Astrocyte (in vitro differentiated cells and primary cell): ENCODE measurements around the gene SRMS.

ENCODE experiments used
- EZH2 ChIP-seq: IDR thresholded peaks from 2 replicates; pipeline ENCODE4 v1.6.1; 2012; ENCODE audit warnings: mild to moderate bottlenecking, low read length, inconsistent platforms; ENCODE audit not compliant: insufficient read depth
- TF ChIP-seq, protein P1 (sequence below): IDR thresholded peaks from 2 replicates; pipeline ENCODE4 v1.5.1; 2011; ENCODE audit warnings: low read depth, mild to moderate bottlenecking, inconsistent platforms, low read length, moderate library complexity; ENCODE audit not compliant: insufficient read depth

DNA sequence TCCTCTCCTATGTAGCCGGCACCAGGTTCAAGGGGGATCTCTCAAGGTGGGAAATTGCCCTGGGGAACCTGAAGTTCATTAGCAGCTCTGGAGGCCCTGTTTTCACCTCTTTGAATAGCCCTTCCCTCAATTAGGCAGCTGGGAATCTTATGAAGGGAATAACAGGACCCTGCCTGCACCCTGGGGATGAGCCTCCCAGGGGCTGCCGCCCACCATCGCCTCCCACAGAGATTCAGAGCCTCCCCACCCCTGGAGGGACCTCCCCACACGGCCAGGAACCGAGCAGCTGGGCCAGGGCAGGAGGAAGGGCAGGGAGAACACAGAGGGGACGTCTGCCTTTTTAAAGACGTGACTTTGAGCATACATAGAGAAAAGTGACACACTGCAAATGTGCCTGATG is 44.0 kb downstream of the SRMS start:
- TF ChIP-seq, protein P1, sequence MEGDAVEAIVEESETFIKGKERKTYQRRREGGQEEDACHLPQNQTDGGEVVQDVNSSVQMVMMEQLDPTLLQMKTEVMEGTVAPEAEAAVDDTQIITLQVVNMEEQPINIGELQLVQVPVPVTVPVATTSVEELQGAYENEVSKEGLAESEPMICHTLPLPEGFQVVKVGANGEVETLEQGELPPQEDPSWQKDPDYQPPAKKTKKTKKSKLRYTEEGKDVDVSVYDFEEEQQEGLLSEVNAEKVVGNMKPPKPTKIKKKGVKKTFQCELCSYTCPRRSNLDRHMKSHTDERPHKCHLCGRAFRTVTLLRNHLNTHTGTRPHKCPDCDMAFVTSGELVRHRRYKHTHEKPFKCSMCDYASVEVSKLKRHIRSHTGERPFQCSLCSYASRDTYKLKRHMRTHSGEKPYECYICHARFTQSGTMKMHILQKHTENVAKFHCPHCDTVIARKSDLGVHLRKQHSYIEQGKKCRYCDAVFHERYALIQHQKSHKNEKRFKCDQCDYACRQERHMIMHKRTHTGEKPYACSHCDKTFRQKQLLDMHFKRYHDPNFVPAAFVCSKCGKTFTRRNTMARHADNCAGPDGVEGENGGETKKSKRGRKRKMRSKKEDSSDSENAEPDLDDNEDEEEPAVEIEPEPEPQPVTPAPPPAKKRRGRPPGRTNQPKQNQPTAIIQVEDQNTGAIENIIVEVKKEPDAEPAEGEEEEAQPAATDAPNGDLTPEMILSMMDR: no peak
- TF ChIP-seq EZH2: no peak
